Neural crest cell (in vitro differentiated cells): Measurements from ENCODE around the gene FAM237B. TPM values are rescaled to one million over a fixed set of nuclear protein-coding genes. Genes with fewer than 3 reads are reported as not detected.

ENCODE experiments used
- DNase-seq: peaks from one replicate; pipeline ENCODE4 v3.0.0; 2021; ENCODE audit warnings: low read depth, mixed read lengths, low spot score
- H3K27ac Mint-ChIP-seq: one replicate; pipeline ENCODE4 v1.8.0; 2021; ENCODE audit warnings: mild to moderate bottlenecking, mixed read lengths; ENCODE audit not compliant: unreplicated experiment
- H3K27me3 Mint-ChIP-seq: 2 replicates; pipeline ENCODE4 v1.8.0; 2021; ENCODE audit warnings: low read depth, mild to moderate bottlenecking, mixed read lengths
- H3K36me3 Mint-ChIP-seq: 2 replicates; pipeline ENCODE4 v1.8.0; 2021; ENCODE audit warnings: low read depth, mild to moderate bottlenecking, mixed read lengths
- H3K4me1 Mint-ChIP-seq: 2 replicates; pipeline ENCODE4 v1.8.0; 2021; ENCODE audit warnings: mixed read lengths
- H3K4me3 Mint-ChIP-seq: one replicate; pipeline ENCODE4 v1.8.0; 2021; ENCODE audit warnings: mild to moderate bottlenecking, mixed read lengths
- H3K9me3 Mint-ChIP-seq: 2 replicates; pipeline ENCODE4 v1.8.0; 2021; ENCODE audit warnings: mixed read lengths
- total RNA-seq: library from RNA; stranded (reverse); gene quantifications from 2 replicates; pipeline ENCODE4 v1.2.1, GENCODE V29; 2021
- TF ChIP-seq, protein P1 (sequence below): fragments of 200-600 bp; sonication (generic); conservative IDR thresholded peaks from 2 replicates; pipeline ENCODE4 v1.5.0; 2021; ENCODE audit warnings: antibody characterized with exemption, mild to moderate bottlenecking

FAM237B gene
- total RNA-seq, 1 donor from 2014 or later = not detected

GRCh38 chr7:90276033-90276728, 44.9 kb downstream of the FAM237B start:
- Mint-ChIP-seq H3K27me3 (no peaks in the 10 kb centered on the region), H3K27ac (no peak overlapping the region), H3K36me3 (no peaks in the 10 kb centered on the region), H3K4me3 (no peak overlapping the region), H3K4me1 (no peaks in the 10 kb centered on the region), H3K9me3 (no peaks in the 10 kb centered on the region)
- TF ChIP-seq, protein P1, sequence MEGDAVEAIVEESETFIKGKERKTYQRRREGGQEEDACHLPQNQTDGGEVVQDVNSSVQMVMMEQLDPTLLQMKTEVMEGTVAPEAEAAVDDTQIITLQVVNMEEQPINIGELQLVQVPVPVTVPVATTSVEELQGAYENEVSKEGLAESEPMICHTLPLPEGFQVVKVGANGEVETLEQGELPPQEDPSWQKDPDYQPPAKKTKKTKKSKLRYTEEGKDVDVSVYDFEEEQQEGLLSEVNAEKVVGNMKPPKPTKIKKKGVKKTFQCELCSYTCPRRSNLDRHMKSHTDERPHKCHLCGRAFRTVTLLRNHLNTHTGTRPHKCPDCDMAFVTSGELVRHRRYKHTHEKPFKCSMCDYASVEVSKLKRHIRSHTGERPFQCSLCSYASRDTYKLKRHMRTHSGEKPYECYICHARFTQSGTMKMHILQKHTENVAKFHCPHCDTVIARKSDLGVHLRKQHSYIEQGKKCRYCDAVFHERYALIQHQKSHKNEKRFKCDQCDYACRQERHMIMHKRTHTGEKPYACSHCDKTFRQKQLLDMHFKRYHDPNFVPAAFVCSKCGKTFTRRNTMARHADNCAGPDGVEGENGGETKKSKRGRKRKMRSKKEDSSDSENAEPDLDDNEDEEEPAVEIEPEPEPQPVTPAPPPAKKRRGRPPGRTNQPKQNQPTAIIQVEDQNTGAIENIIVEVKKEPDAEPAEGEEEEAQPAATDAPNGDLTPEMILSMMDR = no peak
- no peak for DNase-seq

GRCh38 chr7:90274161-90274560, 46.9 kb downstream of the FAM237B start:
- Mint-ChIP-seq H3K4me3 (no peak overlapping the region), H3K36me3 (no peaks in the 10 kb centered on the region), H3K4me1 (no peaks in the 10 kb centered on the region), H3K27ac (no peak overlapping the region), H3K9me3 (no peaks in the 10 kb centered on the region), H3K27me3 (no peaks in the 10 kb centered on the region)
- no peak for DNase-seq
- TF ChIP-seq, protein P1 = no peak

GRCh38 chr7:90272242-90272641, 48.9 kb downstream of the FAM237B start:
- no peaks in the 10 kb centered on the region for H3K36me3 Mint-ChIP-seq
- H3K9me3 Mint-ChIP-seq = no peaks in the 10 kb centered on the region
- TF ChIP-seq, protein P1 = no peak
- no peak overlapping the region for H3K27ac Mint-ChIP-seq
- H3K4me3 Mint-ChIP-seq = no peak overlapping the region
- H3K4me1 Mint-ChIP-seq = no peaks in the 10 kb centered on the region
- no peak for DNase-seq
- H3K27me3 Mint-ChIP-seq = no peaks in the 10 kb centered on the region

DNA sequence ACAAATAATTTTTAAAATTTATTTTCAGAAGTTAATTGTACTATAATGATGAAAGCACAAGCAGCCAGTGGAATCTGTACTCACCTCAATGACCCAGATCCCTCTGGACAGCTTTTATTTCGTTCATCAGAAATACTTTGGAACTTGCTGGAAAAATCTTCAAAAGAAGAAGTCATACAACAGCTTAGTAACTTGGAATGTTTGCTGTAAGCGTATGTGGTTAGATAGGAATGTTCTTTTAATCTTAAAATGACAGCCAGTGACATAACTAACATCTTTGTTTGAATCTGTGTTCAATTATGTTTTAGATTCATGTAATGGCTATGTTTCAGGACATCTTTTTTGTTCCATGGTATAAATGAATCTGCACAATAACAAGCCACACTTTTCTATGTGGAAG, 49.4 kb downstream of the FAM237B start:
- no peak for DNase-seq
- no peaks in the 10 kb centered on the region for H3K27me3 Mint-ChIP-seq
- TF ChIP-seq, protein P1 = no peak
- H3K4me1 Mint-ChIP-seq = no peaks in the 10 kb centered on the region
- H3K36me3 Mint-ChIP-seq = no peaks in the 10 kb centered on the region
- H3K27ac Mint-ChIP-seq = no peak overlapping the region
- H3K4me3 Mint-ChIP-seq = no peak overlapping the region
- H3K9me3 Mint-ChIP-seq = no peaks in the 10 kb centered on the region

GRCh38 chr7:90270431-90271178, 50.5 kb downstream of the FAM237B start:
- no peaks in the 10 kb centered on the region for H3K36me3 Mint-ChIP-seq
- H3K4me1 Mint-ChIP-seq = no peaks in the 10 kb centered on the region
- H3K9me3 Mint-ChIP-seq = no peaks in the 10 kb centered on the region
- TF ChIP-seq, protein P1 = no peak
- no peaks in the 10 kb centered on the region for H3K27me3 Mint-ChIP-seq
- DNase-seq = no peak
- no peak overlapping the region for H3K4me3 Mint-ChIP-seq
- H3K27ac Mint-ChIP-seq = no peak overlapping the region
